ENCODE measurements around the gene SNED1. TPM values are rescaled to one million over a fixed set of nuclear protein-coding genes. Genes with fewer than 3 reads are reported as not detected.

The SNED1 gene
- total and polyA plus RNA-seq, 2 donors, result 11.5 to 17.1 TPM

- no peak overlapping the region for H3K4me3 ChIP-seq (ENCODE audit: low read depth, low read length)
- DNase-seq (ENCODE audit: extremely low spot score), result no peak
- no peaks in the 10 kb centered on the region for H3K36me3 ChIP-seq (ENCODE audit: insufficient read depth)
- no peak overlapping the region for H3K27ac ChIP-seq (ENCODE audit: low read depth)
- no peaks in the 10 kb centered on the region for H3K4me1 ChIP-seq (ENCODE audit: insufficient read depth)
- whole genome bisulfite sequencing, result 28% methylated on average over 31 of the region's 32 CpGs
Observed at GRCh38 chr2:241064008-241064801, 65.8 kb downstream of the SNED1 start.

- Histone ChIP-seq H3K4me3 (ENCODE audit: low read depth, low read length) (no peak overlapping the region), H3K4me1 (ENCODE audit: insufficient read depth) (no peaks in the 10 kb centered on the region), H3K27ac (ENCODE audit: low read depth) (no peak overlapping the region), H3K36me3 (ENCODE audit: insufficient read depth) (no peaks in the 10 kb centered on the region)
- DNase-seq (ENCODE audit: extremely low spot score), result no peak
- WGBS, result 84% methylated on average over 23 of the region's 23 CpGs
Observed at GRCh38 chr2:241064802-241065354, 66.5 kb downstream of the SNED1 start.

- H3K27ac ChIP-seq (ENCODE audit: low read depth), result no peak overlapping the region
- WGBS, result 85% methylated on average over 27 of the region's 27 CpGs
- H3K36me3 ChIP-seq (ENCODE audit: insufficient read depth), result no peaks in the 10 kb centered on the region
- H3K4me1 ChIP-seq (ENCODE audit: insufficient read depth), result no peaks in the 10 kb centered on the region
- no peak for DNase-seq (ENCODE audit: extremely low spot score)
- no peak overlapping the region for H3K4me3 ChIP-seq (ENCODE audit: low read depth, low read length)
Observed at GRCh38 chr2:241065355-241065803, 67.0 kb downstream of the SNED1 start.

GRCh38 chr2:241066171-241066892, 67.9 kb downstream of the SNED1 start:
- H3K36me3 ChIP-seq (ENCODE audit: insufficient read depth), result no peaks in the 10 kb centered on the region
- 91% methylated on average over 21 of the region's 21 CpGs for WGBS
- H3K27ac ChIP-seq (ENCODE audit: low read depth), result no peak overlapping the region
- H3K4me3 ChIP-seq (ENCODE audit: low read depth, low read length), result no peak overlapping the region
- H3K4me1 ChIP-seq (ENCODE audit: insufficient read depth), result no peaks in the 10 kb centered on the region
- no peak for DNase-seq (ENCODE audit: extremely low spot score)

GRCh38 chr2:241066893-241067341, 68.5 kb downstream of the SNED1 start:
- Histone ChIP-seq H3K27ac (ENCODE audit: low read depth) (no peak overlapping the region), H3K4me3 (ENCODE audit: low read depth, low read length) (no peak overlapping the region), H3K36me3 (ENCODE audit: insufficient read depth) (no peaks in the 10 kb centered on the region), H3K4me1 (ENCODE audit: insufficient read depth) (no peaks in the 10 kb centered on the region)
- no peak for DNase-seq (ENCODE audit: extremely low spot score)
- WGBS, result 66% methylated on average over 15 of the region's 15 CpGs

GRCh38 chr2:241067501-241068135, 69.2 kb downstream of the SNED1 start:
- WGBS, result 92% methylated on average over 21 of the region's 21 CpGs
- no peak for DNase-seq (ENCODE audit: extremely low spot score)
- no peak overlapping the region for H3K4me3 ChIP-seq (ENCODE audit: low read depth, low read length)
- H3K36me3 ChIP-seq (ENCODE audit: insufficient read depth), result no peaks in the 10 kb centered on the region
- no peaks in the 10 kb centered on the region for H3K4me1 ChIP-seq (ENCODE audit: insufficient read depth)
- no peak overlapping the region for H3K27ac ChIP-seq (ENCODE audit: low read depth)

- 79% methylated on average over 25 of the region's 25 CpGs for WGBS
- DNase-seq (ENCODE audit: extremely low spot score), result no peak
- no peak overlapping the region for H3K27ac ChIP-seq (ENCODE audit: low read depth)
Observed at GRCh38 chr2:241068136-241068941, 69.9 kb downstream of the SNED1 start.

GRCh38 chr2:241068942-241069810, 70.8 kb downstream of the SNED1 start:
- 93% methylated on average over 28 of the region's 28 CpGs for WGBS
- H3K27ac ChIP-seq (ENCODE audit: low read depth), result no peak overlapping the region
- no peaks in the 10 kb centered on the region for H3K36me3 ChIP-seq (ENCODE audit: insufficient read depth)
- H3K4me1 ChIP-seq (ENCODE audit: insufficient read depth), result no peaks in the 10 kb centered on the region
- DNase-seq (ENCODE audit: extremely low spot score), result no peak
- H3K4me3 ChIP-seq (ENCODE audit: low read depth, low read length), result no peak overlapping the region

More at GRCh38 chr2:241068136-241068941, 69.9 kb downstream of the SNED1 start:
- Histone ChIP-seq H3K36me3 (ENCODE audit: insufficient read depth) (no peaks in the 10 kb centered on the region), H3K4me3 (ENCODE audit: low read depth, low read length) (no peak overlapping the region), H3K4me1 (ENCODE audit: insufficient read depth) (no peaks in the 10 kb centered on the region)

GRCh38 chr2:241069821-241070281, 71.4 kb downstream of the SNED1 start:
- no peaks in the 10 kb centered on the region for H3K36me3 ChIP-seq (ENCODE audit: insufficient read depth)

GRCh38 chr2:241070361-241070760, 71.9 kb downstream of the SNED1 start:
- DNase-seq (ENCODE audit: extremely low spot score), result no peak
- Histone ChIP-seq H3K4me1 (ENCODE audit: insufficient read depth) (no peaks in the 10 kb centered on the region), H3K27ac (ENCODE audit: low read depth) (no peak overlapping the region), H3K4me3 (ENCODE audit: low read depth, low read length) (no peak overlapping the region), H3K36me3 (ENCODE audit: insufficient read depth) (no peaks in the 10 kb centered on the region)
- WGBS, result 87% methylated on average over 13 of the region's 13 CpGs

More at GRCh38 chr2:241069821-241070281, 71.4 kb downstream of the SNED1 start:
- WGBS, result 65% methylated on average over 26 of the region's 26 CpGs
- H3K4me1 ChIP-seq (ENCODE audit: insufficient read depth), result no peaks in the 10 kb centered on the region
- H3K4me3 ChIP-seq (ENCODE audit: low read depth, low read length), result no peak overlapping the region
- DNase-seq (ENCODE audit: extremely low spot score), result no peak
- no peak overlapping the region for H3K27ac ChIP-seq (ENCODE audit: low read depth)

- H3K4me1 ChIP-seq (ENCODE audit: insufficient read depth), result no peaks in the 10 kb centered on the region
- no peaks in the 10 kb centered on the region for H3K36me3 ChIP-seq (ENCODE audit: insufficient read depth)
- WGBS, result 80% methylated on average over 31 of the region's 31 CpGs
- H3K4me3 ChIP-seq (ENCODE audit: low read depth, low read length), result no peak overlapping the region
- no peak for DNase-seq (ENCODE audit: extremely low spot score)
- H3K27ac ChIP-seq (ENCODE audit: low read depth), result no peak overlapping the region
Observed at GRCh38 chr2:241070811-241071676, 72.6 kb downstream of the SNED1 start.
